H1 (cell line): ENCODE data around the gene AP4B1. TPM values are rescaled to one million over a fixed set of nuclear protein-coding genes. Genes with fewer than 3 reads are reported as not detected.
A peak's percentile ranks its signal among the peaks of the same experiment; 100 is the strongest.

Experiments used
- CTCF ChIA-PET: fragments of 300-600 bp; sonication (Branson Sonifier 250); formaldehyde crosslinking; loops from one replicate; lab custom pipeline; 2021; ENCODE audit not compliant: partially characterized antibody; lab: Charles Lee
- POLR2A ChIA-PET: fragments of 300-600 bp; sonication (Branson Sonifier 250); formaldehyde crosslinking; loops from one replicate; lab custom pipeline; 2021; ENCODE audit warnings: inconsistent platforms; ENCODE audit not compliant: partially characterized antibody; lab: Charles Lee
- DNase-seq, 2 experiments: peaks; one replicate each; pipeline versions ENCODE4 v3.0.0 to v3.0.0-alpha.2; 2010 to 2022; ENCODE audit warnings: low spot score in 2 of 2, low read depth in 1 of 2, mixed read lengths in 1 of 2
- FAIRE-seq: peaks from 2 replicates; lab custom pipeline; 2011; peaks lifted over from hg19 to GRCh38; lab: Jason Lieb, UNC
- H2AFZ ChIP-seq: 2 replicates; pipeline ENCODE4 v1.8.1; 2012; ENCODE audit warnings: low read length, inconsistent platforms
- H2AK5ac ChIP-seq: 2 replicates; pipeline ENCODE4 v1.6.1; 2013; ENCODE audit warnings: low read depth, low read length
- H2BK120ac ChIP-seq: replicated peaks from 2 replicates; pipeline ENCODE3; 2013; ENCODE audit warnings: low read depth, low read length, inconsistent platforms
- H2BK12ac ChIP-seq: 2 replicates; pipeline ENCODE4 v1.6.1; 2013; ENCODE audit warnings: low read depth, low read length
- H2BK15ac ChIP-seq: 2 replicates; pipeline ENCODE4 v1.6.1; 2013; ENCODE audit warnings: low read length
- H2BK20ac ChIP-seq: 2 replicates; pipeline ENCODE4 v1.6.1; 2013; ENCODE audit warnings: low read length
- H2BK5ac ChIP-seq: 2 replicates; pipeline ENCODE4 v1.6.1; 2013; ENCODE audit warnings: low read depth, low read length
- H3K14ac ChIP-seq: 2 replicates; pipeline ENCODE4 v1.6.1; 2013; ENCODE audit warnings: inconsistent platforms; ENCODE audit not compliant: insufficient read length
- H3K18ac ChIP-seq: 2 replicates; pipeline ENCODE4 v1.6.1; 2013; ENCODE audit warnings: low read length; ENCODE audit errors: extremely low read depth
- H3K23ac ChIP-seq: 2 replicates; pipeline ENCODE4 v1.6.1; 2013; ENCODE audit warnings: inconsistent platforms; ENCODE audit not compliant: insufficient read length
- H3K23me2 ChIP-seq: 2 replicates; pipeline ENCODE4 v1.6.1; 2013; ENCODE audit warnings: low read depth, low read length
- H3K27ac ChIP-seq: 2 replicates; pipeline ENCODE4 v1.6.1; 2011; ENCODE audit warnings: low read depth, low read length, inconsistent platforms
- H3K27me3 ChIP-seq, 4 experiments: replicated peaks in 1 of 4; 1 replicate in 1 of 4; 2 replicates in 3 of 4; pipeline versions ENCODE4 v1.6.1 to v1.8.1; 2011 to 2013; ENCODE audit warnings: low read length in 3 of 4, mild to moderate bottlenecking in 3 of 4, inconsistent platforms in 2 of 4, mixed read lengths in 2 of 4, moderate library complexity in 1 of 4; ENCODE audit not compliant: control insufficient read depth in 3 of 4, insufficient read depth in 3 of 4; ENCODE audit errors: extremely low read depth in 1 of 4
- H3K36me3 ChIP-seq, 4 experiments: 2 replicates each; pipeline versions ENCODE4 v1.6.1 to v1.8.1; 2011 to 2013; ENCODE audit warnings: mild to moderate bottlenecking in 4 of 4, low read length in 3 of 4, moderate library complexity in 2 of 4, control low read depth in 1 of 4, inconsistent platforms in 1 of 4; ENCODE audit not compliant: insufficient read depth in 4 of 4, control insufficient read depth in 2 of 4
- H3K4ac ChIP-seq: replicated peaks from 2 replicates; pipeline ENCODE3; 2013; ENCODE audit warnings: low read length, low read depth, mixed read lengths, inconsistent platforms; ENCODE audit not compliant: insufficient read length
- H3K4me1 ChIP-seq, 4 experiments: replicated peaks in 1 of 4; 1 replicate in 1 of 4; 2 replicates in 3 of 4; pipeline versions ENCODE4 v1.6.1 to v1.8.1; 2011 to 2013; ENCODE audit warnings: low read length in 3 of 4, inconsistent platforms in 2 of 4, mixed read lengths in 1 of 4; ENCODE audit not compliant: insufficient read depth in 4 of 4, control insufficient read depth in 3 of 4
- H3K4me2 ChIP-seq, 2 experiments: 2 replicates each; pipeline versions ENCODE4 v1.6.1 to v1.8.1; 2011 to 2013; ENCODE audit warnings: low read depth in 2 of 2, low read length in 2 of 2, control low read depth in 1 of 2, inconsistent platforms in 1 of 2, mild to moderate bottlenecking in 1 of 2; ENCODE audit not compliant: insufficient read depth in 1 of 2
- H3K4me3 ChIP-seq, 4 experiments: fragments of 200-600, 300-600 bp in 1 of 4; sonication (generic), shearing (Covaris generic), sonication (Bioruptor Twin) in 1 of 4; 2 replicates each; pipeline versions ENCODE4 v1.5.1 to v1.8.1; 2011 to 2016; ENCODE audit warnings: low read length in 4 of 4, low read depth in 3 of 4, control low read depth in 2 of 4, inconsistent platforms in 2 of 4, mild to moderate bottlenecking in 2 of 4, mixed read lengths in 1 of 4, moderate library complexity in 1 of 4; ENCODE audit not compliant: insufficient read depth in 2 of 4; ENCODE audit errors: extremely low read depth in 1 of 4
- H3K56ac ChIP-seq: replicated peaks from 2 replicates; pipeline ENCODE3; 2013; ENCODE audit warnings: low read depth, mild to moderate bottlenecking, mixed read lengths, low read length, inconsistent platforms; ENCODE audit not compliant: insufficient read length
- H3K79me1 ChIP-seq: 2 replicates; pipeline ENCODE4 v1.6.1; 2013; ENCODE audit warnings: low read depth, low read length, control low read depth
- H3K79me2 ChIP-seq, 2 experiments: 2 replicates each; pipeline versions ENCODE4 v1.6.1 to v1.8.1; 2012 to 2013; ENCODE audit warnings: low read length in 2 of 2, mild to moderate bottlenecking in 2 of 2, inconsistent platforms in 1 of 2; ENCODE audit not compliant: insufficient read depth in 2 of 2, control insufficient read depth in 1 of 2
- H3K9ac ChIP-seq, 4 experiments: replicated peaks in 1 of 4; 1 replicate in 1 of 4; 2 replicates in 3 of 4; pipeline versions ENCODE4 v1.6.1 to v1.8.1; 2011 to 2013; ENCODE audit warnings: low read depth in 3 of 4, low read length in 3 of 4, control low read depth in 2 of 4, mild to moderate bottlenecking in 2 of 4, moderate library complexity in 2 of 4, inconsistent platforms in 1 of 4; ENCODE audit errors: extremely low read depth in 1 of 4
- H3K9me3 ChIP-seq, 2 experiments: 2 replicates each; pipeline versions ENCODE4 v1.6.1 to v1.8.1; 2012 to 2013; ENCODE audit warnings: mild to moderate bottlenecking in 2 of 2, moderate library complexity in 2 of 2, control low read depth in 1 of 2, inconsistent platforms in 1 of 2, low read depth in 1 of 2, low read length in 1 of 2, mixed read lengths in 1 of 2; ENCODE audit not compliant: insufficient read depth in 2 of 2
- H4K20me1 ChIP-seq, 2 experiments: replicated peaks in 1 of 2; 2 replicates each; pipeline versions ENCODE3 to v1.8.1; 2011 to 2013; ENCODE audit warnings: inconsistent platforms in 2 of 2, low read length in 2 of 2, mild to moderate bottlenecking in 1 of 2; ENCODE audit not compliant: insufficient read depth in 2 of 2, control insufficient read depth in 1 of 2
- H4K5ac ChIP-seq: 2 replicates; pipeline ENCODE4 v1.6.1; 2013; ENCODE audit warnings: low read length, low read depth, mixed read lengths, inconsistent platforms; ENCODE audit not compliant: insufficient read length
- H4K8ac ChIP-seq: 2 replicates; pipeline ENCODE4 v1.8.0; 2013; ENCODE audit warnings: mild to moderate bottlenecking, moderate library complexity, low read length, inconsistent platforms; ENCODE audit not compliant: insufficient read depth; ENCODE audit errors: extremely low read depth
- H4K91ac ChIP-seq: replicated peaks from 2 replicates; pipeline ENCODE3; 2013; ENCODE audit warnings: low read length, mixed read lengths, inconsistent platforms; ENCODE audit not compliant: insufficient read length
- CBX5 ChIP-seq: fragments of 300-800, 300-1000 bp; sonication (generic); IDR thresholded peaks from 2 replicates; pipeline ENCODE4 v1.7.1; 2016; ENCODE audit warnings: antibody characterized with exemption, low read length, low read depth
- EZH2 ChIP-seq: fragments of 200-600 bp; sonication (generic); IDR thresholded peaks from 2 replicates; pipeline ENCODE4 v1.7.1; 2012; ENCODE audit warnings: low read depth, mild to moderate bottlenecking, moderate library complexity, low read length, inconsistent platforms; ENCODE audit not compliant: severe bottlenecking
- FOSL1 ChIP-seq: IDR thresholded peaks from 2 replicates; pipeline ENCODE4 v1.6.1; 2011; ENCODE audit warnings: mild to moderate bottlenecking, low read depth, low read length, moderate library complexity; ENCODE audit not compliant: insufficient read depth
- GTF2F1 ChIP-seq: IDR thresholded peaks from 2 replicates; pipeline ENCODE4 v1.6.1; 2012; ENCODE audit warnings: low read depth, low read length, improper control_type of control experiment, borderline replicate concordance
- MAFK ChIP-seq: IDR thresholded peaks from 2 replicates; pipeline ENCODE4 v1.6.1; 2012; ENCODE audit warnings: low read depth, mild to moderate bottlenecking, improper control_type of control experiment, low read length
- NANOG ChIP-seq: IDR thresholded peaks from 2 replicates; pipeline ENCODE4 v1.6.1; 2011; ENCODE audit warnings: low read length, low read depth, mild to moderate bottlenecking, inconsistent platforms; ENCODE audit not compliant: insufficient read depth, poor library complexity, severe bottlenecking
- PHF8 ChIP-seq: fragments of 200-600 bp; sonication (generic); conservative IDR thresholded peaks from 2 replicates; pipeline ENCODE4 v1.7.1; 2012; ENCODE audit warnings: low read depth, mild to moderate bottlenecking, inconsistent platforms, low read length, moderate library complexity
- YY1 ChIP-seq: IDR thresholded peaks from 2 replicates; pipeline ENCODE4 v1.6.1; 2011; ENCODE audit warnings: low read depth, mild to moderate bottlenecking, low read length
- WGBS, 2 experiments: shearing (Covaris generic) in 1 of 2; methylation state at CpG; one replicate each; pipeline versions ENCODE4 v1.1.6 to v1.1.7; 2013 to 2015; ENCODE audit warnings: low lambda C conversion rate in 2 of 2, mixed read lengths in 2 of 2, inconsistent platforms in 1 of 2, low coverage in 1 of 2, missing lambda C conversion rate in 1 of 2; ENCODE audit not compliant: insufficient replicate concordance in 2 of 2, insufficient coverage in 1 of 2, insufficient read length in 1 of 2; ENCODE audit errors: extremely low coverage in 1 of 2, missing lambda C conversion rate in 1 of 2; 5-methylcytosine and 5-hydroxymethylcytosine counted together
- polyA plus RNA-seq, 7 experiments: library from polyadenylated mRNA; depleted of rRNA in 3 of 7; stranded (reverse) in 5 of 7; unstranded in 2 of 7; fragments of >200 nt in 5 of 7; fragments of 200-250 nt in 2 of 7; gene quantifications; 1 replicate in 5 of 7; 2 replicates in 1 of 7; 4 replicates in 1 of 7; pipeline versions ENCODE4 v1.2.1 to v1.2.3, GENCODE V29; 2011 to 2013; ENCODE audit warnings: missing spikeins in 2 of 7, mixed read lengths in 2 of 7
- total RNA-seq: library from RNA; stranded (reverse); fragmentation: NEBNext Ultra II Directional; extraction: Animal tissue kit (Norgen Biotek cat#: 25700); gene quantifications from 2 replicates; pipeline ENCODE4 v1.2.1, GENCODE V29; 2021

The AP4B1 gene
- total and polyA plus RNA-seq, 2 of the 8 experiments (the other 6 are each of a cell fraction or from before 2014, with no cell fraction given) = 8.9 to 9.0 TPM

GRCh38 chr1:113928187-113928930, 23.8 kb upstream of the AP4B1 start:
- Histone ChIP-seq H2BK12ac (no peak overlapping the region), H3K9me3 (no peaks in the 10 kb centered on the region), H3K14ac (no peak overlapping the region), H2AFZ (peak overlapping the region; percentile 97), H4K8ac (no peak overlapping the region), H3K23me2 (peaks cover 12% of the 10 kb centered on the region), H2AK5ac (no peak overlapping the region), H3K4ac (no peak overlapping the region), H4K5ac (no peak overlapping the region), H3K4me2 (peak overlapping the region; percentile 81 to 84), H3K36me3 (no peaks in the 10 kb centered on the region)
- WGBS, 2 experiments = 66% methylated on average over 6 of the region's 6 CpGs; no CpG with 5 or more reads in 1 of the 2 experiments
- DNase-seq = no peak
- TF ChIP-seq YY1 (no peak), GTF2F1 (no peak), MAFK (no peak), NANOG (no peak), EZH2 (no peak), PHF8 (no peak), CBX5 (no peak), FOSL1 (no peak)
- TF ChIP-seq, all 59 proteins: peak for 0
- H2BK15ac ChIP-seq = no peak overlapping the region
- peaks cover 0 to 4% of the 10 kb centered on the region in 2 experiments for H4K20me1 ChIP-seq
- no peaks in the 10 kb centered on the region; a peak in 1 of 7 replicates for H3K27me3 ChIP-seq
- no peak for FAIRE-seq
- no peak overlapping the region for H3K23ac ChIP-seq
- H3K27ac ChIP-seq = no peak overlapping the region
- no peak overlapping the region for H4K91ac ChIP-seq
- H3K56ac ChIP-seq = no peak overlapping the region
- no peak overlapping the region; a peak in 1 of 7 replicates for H3K9ac ChIP-seq
- H3K79me1 ChIP-seq = peaks cover 3% of the 10 kb centered on the region; the same call in 1 of the 2 replicates
- H3K18ac ChIP-seq = no peak overlapping the region
- no peak overlapping the region for H2BK5ac ChIP-seq
- ChIA-PET POLR2A (interaction anchor here (0.9 to 4.4 kb wide), 5 partner anchors 21 to 169 kb away, joined by 3 to 66 read pairs (median 5); partner anchors contain the start of genes AP4B1, DCLRE1B, PHTF1 and RSBN1), CTCF (interaction anchor here (0.8 to 4.5 kb wide), 4 partner anchors 12 to 35 kb away, joined by 3 to 20 read pairs (median 6); partner anchors contain the start of genes AP4B1 and DCLRE1B)
- H3K4me3 ChIP-seq = peak overlapping the region; percentile 91 to 99 (median 94)
- no peak overlapping the region for H2BK120ac ChIP-seq
- H3K4me1 ChIP-seq = peaks cover 0 to 4% (median under 1%) of the 10 kb centered on the region in 4 experiments; a peak in 4 of 7 replicates
- H2BK20ac ChIP-seq = no peak overlapping the region
- H3K79me2 ChIP-seq = peaks cover 8 to 34% of the 10 kb centered on the region in 2 experiments
